Lower lobe of right lung (tissue), 2 donors: Measurements from ENCODE around the gene WDCP. TPM values are rescaled to one million over a fixed set of nuclear protein-coding genes. Genes with fewer than 3 reads are reported as not detected.

Experiments
- ATAC-seq, 2 donors: fragments of 200-7000 bp; cut with Tn5 transposase; one replicate each; pipeline ENCODE4 v1.9.1; 2020 to 2022; ENCODE audit warnings: mild to moderate bottlenecking in 2 of 2, moderate library complexity in 2 of 2
- DNase-seq: peaks from one replicate; pipeline ENCODE4 v3.0.0-alpha.2; 2020
- H3K27ac ChIP-seq: fragments of 200-600 bp; one replicate; pipeline ENCODE4 v1.8.0; 2022
- H3K27me3 ChIP-seq: fragments of 200-600 bp; one replicate; pipeline ENCODE4 v1.8.0; 2022; ENCODE audit warnings: low read depth
- H3K36me3 ChIP-seq: fragments of 200-600 bp; one replicate; pipeline ENCODE4 v1.8.0; 2022; ENCODE audit warnings: mild to moderate bottlenecking
- H3K4me1 ChIP-seq: fragments of 200-600 bp; one replicate; pipeline ENCODE4 v1.8.0; 2022
- H3K4me3 ChIP-seq: fragments of 200-600 bp; one replicate; pipeline ENCODE4 v1.8.0; 2022; ENCODE audit warnings: mild to moderate bottlenecking
- H3K9me3 ChIP-seq: fragments of 200-600 bp; one replicate; pipeline ENCODE4 v1.8.0; 2022
- intact Hi-C: fragments of 100-400 bp; cut with DNase I; formaldehyde crosslinking; loops from one replicate; pipeline ENCODE4 v1.11.0; 2022
- total RNA-seq: library from RNA; stranded (reverse); fragmentation: NEBNext Ultra II Directional; extraction: Animal tissue kit (Norgen Biotek cat#: 25700); gene quantifications from one replicate; pipeline ENCODE4 v1.2.1, GENCODE V29; 2021
- TF ChIP-seq, protein P1 (sequence below): fragments of 200-600 bp; IDR thresholded peaks from one replicate; pipeline ENCODE4 v1.8.0; 2022; ENCODE audit warnings: antibody characterized with exemption, mild to moderate bottlenecking
- donor health status: DM: no; HTN: yes; CAD: no; lungs with severe emphysema.

The WDCP gene
- total RNA-seq, 1 donor from 2014 or later, result 10.5 TPM

- no peaks in the 10 kb centered on the region for H3K9me3 ChIP-seq
- peaks cover 55% of the 10 kb centered on the region for H3K36me3 ChIP-seq
- intact Hi-C loops, result no loop called here
- peak overlapping the region; percentile 96 for H3K4me3 ChIP-seq
- TF ChIP-seq, protein P1, sequence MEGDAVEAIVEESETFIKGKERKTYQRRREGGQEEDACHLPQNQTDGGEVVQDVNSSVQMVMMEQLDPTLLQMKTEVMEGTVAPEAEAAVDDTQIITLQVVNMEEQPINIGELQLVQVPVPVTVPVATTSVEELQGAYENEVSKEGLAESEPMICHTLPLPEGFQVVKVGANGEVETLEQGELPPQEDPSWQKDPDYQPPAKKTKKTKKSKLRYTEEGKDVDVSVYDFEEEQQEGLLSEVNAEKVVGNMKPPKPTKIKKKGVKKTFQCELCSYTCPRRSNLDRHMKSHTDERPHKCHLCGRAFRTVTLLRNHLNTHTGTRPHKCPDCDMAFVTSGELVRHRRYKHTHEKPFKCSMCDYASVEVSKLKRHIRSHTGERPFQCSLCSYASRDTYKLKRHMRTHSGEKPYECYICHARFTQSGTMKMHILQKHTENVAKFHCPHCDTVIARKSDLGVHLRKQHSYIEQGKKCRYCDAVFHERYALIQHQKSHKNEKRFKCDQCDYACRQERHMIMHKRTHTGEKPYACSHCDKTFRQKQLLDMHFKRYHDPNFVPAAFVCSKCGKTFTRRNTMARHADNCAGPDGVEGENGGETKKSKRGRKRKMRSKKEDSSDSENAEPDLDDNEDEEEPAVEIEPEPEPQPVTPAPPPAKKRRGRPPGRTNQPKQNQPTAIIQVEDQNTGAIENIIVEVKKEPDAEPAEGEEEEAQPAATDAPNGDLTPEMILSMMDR, result no peak
- no peaks in the 10 kb centered on the region for H3K27me3 ChIP-seq
- H3K27ac ChIP-seq, result peak overlapping the region; percentile 93
- no peak for DNase-seq
- no peak for ATAC-seq
- H3K4me1 ChIP-seq, result peaks cover 44% of the 10 kb centered on the region
Measured at GRCh38 chr2:24077879-24078278, 30.7 kb upstream of the WDCP start.

DNA sequence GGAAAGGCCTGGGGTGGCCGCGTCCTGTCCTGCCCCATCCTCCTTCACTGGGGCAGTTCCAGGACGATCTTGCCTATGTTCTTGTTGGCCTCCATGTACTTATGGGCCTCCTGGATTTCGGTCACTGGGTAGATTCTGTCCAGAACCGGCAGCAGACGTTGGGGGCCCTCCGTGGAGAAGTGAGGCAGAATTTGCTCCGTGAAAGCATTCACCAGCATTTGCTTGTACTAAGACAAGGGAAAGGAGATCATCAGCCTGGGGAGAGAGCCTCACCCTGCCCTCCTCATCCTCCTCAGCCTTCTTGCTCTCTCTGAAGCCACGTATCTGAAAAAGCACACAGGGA lies 30.3 kb upstream of the WDCP start:
- no peaks in the 10 kb centered on the region for H3K27me3 ChIP-seq
- intact Hi-C loops, result no loop called here
- peak overlapping the region; percentile 96 for H3K4me3 ChIP-seq
- H3K27ac ChIP-seq, result peak overlapping the region; percentile 93
- TF ChIP-seq, protein P1, result no peak
- no peak for ATAC-seq
- H3K36me3 ChIP-seq, result peaks cover 56% of the 10 kb centered on the region
- H3K4me1 ChIP-seq, result peaks cover 40% of the 10 kb centered on the region
- DNase-seq, result no peak
- H3K9me3 ChIP-seq, result no peaks in the 10 kb centered on the region

- H3K27me3 ChIP-seq, result no peaks in the 10 kb centered on the region
- intact Hi-C loops, result no loop called here
- TF ChIP-seq, protein P1, result no peak
- ATAC-seq (peak; percentile 2 to 20), DNase-seq (no peak)
- H3K4me3 ChIP-seq, result peak overlapping the region; percentile 96
- H3K36me3 ChIP-seq, result peaks cover 56% of the 10 kb centered on the region
- H3K4me1 ChIP-seq, result peaks cover 35% of the 10 kb centered on the region
- peak overlapping the region; percentile 93 for H3K27ac ChIP-seq
- no peaks in the 10 kb centered on the region for H3K9me3 ChIP-seq
Measured at GRCh38 chr2:24076849-24077534, 29.8 kb upstream of the WDCP start.

GRCh38 chr2:24075915-24076848 lies 29.0 kb upstream of the WDCP start, which contains the start of gene SF3B6:
TSS of gene SF3B6 (minus strand) at chr2:24076326. CDS start at chr2:24076229, 97 bp downstream.
- H3K4me1 ChIP-seq, result peaks cover 27% of the 10 kb centered on the region
- peak within 1 kb of the TSS; percentile 93 for H3K27ac ChIP-seq
- H3K4me3 ChIP-seq, result peak within 1 kb of the TSS; percentile 96
- H3K27me3 ChIP-seq, result no peaks in the 10 kb centered on the region
- DNase-seq (peak; percentile 100), ATAC-seq (peak; percentile 93 to 96)
- peaks cover 56% of the 10 kb centered on the region for H3K36me3 ChIP-seq
- intact Hi-C loops, result no loop called here
- TF ChIP-seq, protein P1, result no peak
- no peaks in the 10 kb centered on the region for H3K9me3 ChIP-seq

DNA sequence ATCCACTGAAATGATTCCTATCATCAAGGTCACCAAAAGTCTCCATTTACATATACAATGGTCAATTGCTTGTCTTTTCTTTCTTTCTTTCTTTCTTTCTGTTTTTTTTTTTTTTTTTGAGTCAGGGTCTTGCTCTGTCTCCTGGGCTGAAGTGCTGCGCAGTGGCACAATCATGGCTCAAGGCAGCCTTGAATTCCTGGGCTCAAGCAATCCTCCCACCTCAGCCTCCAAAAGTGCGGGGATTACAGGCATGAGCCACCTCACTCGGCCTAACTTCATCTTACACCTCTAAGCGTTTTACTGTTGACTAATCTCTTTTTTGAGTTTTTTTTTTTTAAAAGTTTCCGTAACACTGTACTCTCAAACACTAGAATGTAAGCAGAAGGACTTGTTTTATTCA lies 28.1 kb upstream of the WDCP start:
- intact Hi-C loops, result no loop called here

More for the DNA sequence above, 28.1 kb upstream of the WDCP start:
- Histone ChIP-seq H3K4me1 (peaks cover 25% of the 10 kb centered on the region), H3K27me3 (no peaks in the 10 kb centered on the region), H3K36me3 (peaks cover 56% of the 10 kb centered on the region), H3K9me3 (no peaks in the 10 kb centered on the region), H3K4me3 (peak overlapping the region; percentile 96), H3K27ac (peak overlapping the region; percentile 93)
- DNase-seq, result no peak
- TF ChIP-seq, protein P1, result no peak
- no peak for ATAC-seq
